ENCODE measurements around the gene HINT2.

Gene HINT2

GRCh38 chr9:35801328-35802128 is 13.3 kb downstream of the HINT2 start:
- no peak overlapping the region for H3K4me3 ChIP-seq (ENCODE audit: low read length, poor library complexity, severe bottlenecking)
- H3K4me2 ChIP-seq (ENCODE audit: low read depth, low read length, poor library complexity, severe bottlenecking) = no peak overlapping the region
- no peaks in the 10 kb centered on the region for H4K20me1 ChIP-seq (ENCODE audit: insufficient read depth, low read length, poor library complexity, severe bottlenecking)
- peaks cover 17% of the 10 kb centered on the region; the same call in 1 of the 2 replicates for H3K36me3 ChIP-seq (ENCODE audit: insufficient read depth, low read length)
- no peak overlapping the region for H2AFZ ChIP-seq (ENCODE audit: low read length)
- no peaks in the 10 kb centered on the region for H3F3A ChIP-seq (ENCODE audit: low read depth)
- no peak overlapping the region for H3K9ac ChIP-seq (ENCODE audit: low read depth, low read length, poor library complexity, severe bottlenecking)
- TF ChIP-seq CTCF (conservative IDR thresholded peaks at IDR 0.05; ENCODE audit: low read length) (no peak), EZH2phosphoT487 (IDR thresholded peaks at IDR 0.05; ENCODE audit: borderline replicate concordance) (no peak)
- H3K9me2 ChIP-seq (replicated peaks; ENCODE audit: low read depth, low read length) = no peaks in the 10 kb centered on the region
- H3K4me1 ChIP-seq (ENCODE audit: insufficient read depth, low read length, poor library complexity, severe bottlenecking) = peaks cover 9% of the 10 kb centered on the region
- H3K9me3 ChIP-seq (ENCODE audit: insufficient read depth, low read depth, low read length) = no peaks in the 10 kb centered on the region
- no peaks in the 10 kb centered on the region for H3K79me2 ChIP-seq (ENCODE audit: insufficient read depth, low read length)
- no peaks in the 10 kb centered on the region for H3K27me3 ChIP-seq (ENCODE audit: insufficient read depth, low read length, poor library complexity, severe bottlenecking)

GRCh38 chr9:35800530-35800929 is 14.3 kb downstream of the HINT2 start:
- H3K9me2 ChIP-seq (replicated peaks; ENCODE audit: low read depth, low read length) = no peaks in the 10 kb centered on the region
- TF ChIP-seq EZH2phosphoT487 (IDR thresholded peaks at IDR 0.05; ENCODE audit: borderline replicate concordance) (no peak), CTCF (conservative IDR thresholded peaks at IDR 0.05; ENCODE audit: low read length) (no peak)
- H3K4me3 ChIP-seq (ENCODE audit: low read length, poor library complexity, severe bottlenecking) = no peak overlapping the region
- peaks cover 10% of the 10 kb centered on the region; the same call in 1 of the 2 replicates for H3K36me3 ChIP-seq (ENCODE audit: insufficient read depth, low read length)
- no peaks in the 10 kb centered on the region for H4K20me1 ChIP-seq (ENCODE audit: insufficient read depth, low read length, poor library complexity, severe bottlenecking)
- no peaks in the 10 kb centered on the region for H3K79me2 ChIP-seq (ENCODE audit: insufficient read depth, low read length)
- no peak overlapping the region for H3K4me2 ChIP-seq (ENCODE audit: low read depth, low read length, poor library complexity, severe bottlenecking)
- H3K27me3 ChIP-seq (ENCODE audit: insufficient read depth, low read length, poor library complexity, severe bottlenecking) = no peaks in the 10 kb centered on the region
- peaks cover 9% of the 10 kb centered on the region for H3K4me1 ChIP-seq (ENCODE audit: insufficient read depth, low read length, poor library complexity, severe bottlenecking)
- no peak overlapping the region for H3K9ac ChIP-seq (ENCODE audit: low read depth, low read length, poor library complexity, severe bottlenecking)
- no peak overlapping the region for H2AFZ ChIP-seq (ENCODE audit: low read length)
- no peaks in the 10 kb centered on the region for H3K9me3 ChIP-seq (ENCODE audit: insufficient read depth, low read depth, low read length)
- H3F3A ChIP-seq (ENCODE audit: low read depth) = no peaks in the 10 kb centered on the region

- TF ChIP-seq CTCF (conservative IDR thresholded peaks at IDR 0.05; ENCODE audit: low read length) = no peak
- Histone ChIP-seq H3K27me3 (ENCODE audit: insufficient read depth, low read length, poor library complexity, severe bottlenecking) (no peaks in the 10 kb centered on the region), H2AFZ (ENCODE audit: low read length) (no peak overlapping the region), H3K9me3 (ENCODE audit: insufficient read depth, low read depth, low read length) (no peaks in the 10 kb centered on the region), H4K20me1 (ENCODE audit: insufficient read depth, low read length, poor library complexity, severe bottlenecking) (no peaks in the 10 kb centered on the region), H3K9me2 (replicated peaks; ENCODE audit: low read depth, low read length) (no peaks in the 10 kb centered on the region), H3F3A (ENCODE audit: low read depth) (no peaks in the 10 kb centered on the region), H3K4me2 (ENCODE audit: low read depth, low read length, poor library complexity, severe bottlenecking) (no peak overlapping the region), H3K36me3 (ENCODE audit: insufficient read depth, low read length) (peaks cover 10% of the 10 kb centered on the region; the same call in 1 of the 2 replicates), H3K9ac (ENCODE audit: low read depth, low read length, poor library complexity, severe bottlenecking) (no peak overlapping the region), H3K4me3 (ENCODE audit: low read length, poor library complexity, severe bottlenecking) (no peak overlapping the region), H3K79me2 (ENCODE audit: insufficient read depth, low read length) (no peaks in the 10 kb centered on the region), H3K4me1 (ENCODE audit: insufficient read depth, low read length, poor library complexity, severe bottlenecking) (peaks cover 16% of the 10 kb centered on the region)
Observed at GRCh38 chr9:35798658-35799374, 16.0 kb downstream of the HINT2 start.

All from Loucy (cell line).